HG03575 (cell line): ENCODE data around the gene KCTD1.
A peak's percentile ranks its signal among the peaks of the same experiment; 100 is the strongest.
"Not testable (repeated sequence)": the region's sequence is repeated elsewhere in the genome, so short reads cannot be mapped to it uniquely, and the experiment has no call there.

Experiments used
- ATAC-seq: cut with Tn5 transposase; IDR thresholded peaks from one replicate; pipeline ENCODE4 v1.9.1; 2021; ENCODE audit not compliant: unreplicated experiment, insufficient number of reproducible peaks, low FRiP score; ENCODE audit errors: extremely low read depth

KCTD1 gene

DNA sequence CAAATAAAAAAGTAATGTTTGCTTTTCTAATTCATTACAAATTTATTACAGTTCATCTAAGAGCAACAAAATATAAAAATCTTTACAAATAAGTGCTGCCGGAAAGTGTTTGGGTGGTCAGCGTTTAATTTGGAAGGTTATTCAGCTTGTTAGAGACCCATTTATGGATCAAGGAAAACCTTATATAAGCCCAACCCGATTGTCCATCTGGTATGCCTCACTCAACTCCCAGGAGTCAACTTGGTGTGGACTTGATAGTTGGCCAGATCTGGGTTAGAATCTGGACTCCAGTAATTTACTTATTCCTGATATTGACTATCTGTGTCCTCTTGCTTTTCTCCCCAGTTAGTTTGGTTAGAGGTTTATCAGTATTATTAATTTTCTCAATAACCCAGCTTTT, 106.2 kb downstream of the KCTD1 start:
- ATAC-seq = no peak

DNA sequence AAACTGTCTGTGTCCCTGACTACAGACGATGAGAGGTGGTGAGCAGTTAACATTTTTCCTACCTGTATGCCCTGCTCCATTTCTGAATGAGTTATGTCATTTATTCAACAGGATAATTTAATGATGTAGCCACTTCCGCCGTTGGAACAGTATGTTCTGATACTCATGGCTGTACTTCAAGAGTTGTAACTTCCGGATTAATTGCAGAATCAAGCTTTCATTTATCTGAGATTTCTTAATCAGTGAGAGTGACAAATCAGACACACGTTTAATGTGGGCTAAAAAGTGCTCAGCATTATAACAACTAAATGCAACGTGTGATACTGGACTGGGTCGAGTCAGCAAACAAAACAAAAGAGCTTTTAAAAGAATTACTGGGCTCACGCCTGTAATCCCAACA, 107.7 kb downstream of the KCTD1 start:
- ATAC-seq = no peak

DNA sequence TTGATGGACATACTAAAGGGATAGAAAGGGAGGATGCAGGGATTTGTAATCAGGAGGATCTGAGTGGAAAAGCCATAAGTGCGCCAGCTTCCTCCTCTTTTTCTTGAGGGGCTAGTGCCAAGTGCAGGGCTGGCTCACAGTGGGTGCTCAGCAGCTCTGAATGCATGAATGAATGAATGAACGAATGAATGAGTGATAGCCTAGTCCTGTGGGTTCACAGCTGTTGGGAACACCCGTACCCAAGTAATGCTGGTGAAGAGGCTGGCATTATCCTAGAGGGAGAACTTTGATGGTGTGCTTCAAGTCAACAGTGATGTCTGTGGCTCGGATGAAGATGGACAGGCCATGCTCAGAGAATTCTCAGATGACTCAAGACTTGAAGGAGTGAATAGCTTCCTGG, 108.8 kb downstream of the KCTD1 start:
- ATAC-seq = no peak

DNA sequence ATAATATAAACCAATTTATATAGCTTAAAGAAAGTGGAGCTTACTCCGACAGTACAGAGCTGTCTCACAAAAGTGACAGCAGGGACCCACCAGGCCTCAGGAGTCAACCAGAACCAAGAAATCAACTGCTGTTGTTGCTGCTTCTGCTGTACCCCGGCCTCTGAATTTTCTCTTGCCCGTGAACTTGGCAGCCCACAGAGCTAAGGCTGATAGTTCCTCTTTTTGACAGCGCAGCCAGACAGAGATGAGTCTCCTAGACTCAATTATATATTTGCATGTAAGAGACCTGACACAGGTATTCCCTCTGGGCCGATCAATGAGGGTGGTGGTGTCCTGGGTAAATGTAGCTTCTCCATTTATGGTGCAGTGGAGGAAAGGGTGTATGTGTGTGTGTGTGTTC, 109.4 kb downstream of the KCTD1 start:
- ATAC-seq = peak; percentile 93

DNA sequence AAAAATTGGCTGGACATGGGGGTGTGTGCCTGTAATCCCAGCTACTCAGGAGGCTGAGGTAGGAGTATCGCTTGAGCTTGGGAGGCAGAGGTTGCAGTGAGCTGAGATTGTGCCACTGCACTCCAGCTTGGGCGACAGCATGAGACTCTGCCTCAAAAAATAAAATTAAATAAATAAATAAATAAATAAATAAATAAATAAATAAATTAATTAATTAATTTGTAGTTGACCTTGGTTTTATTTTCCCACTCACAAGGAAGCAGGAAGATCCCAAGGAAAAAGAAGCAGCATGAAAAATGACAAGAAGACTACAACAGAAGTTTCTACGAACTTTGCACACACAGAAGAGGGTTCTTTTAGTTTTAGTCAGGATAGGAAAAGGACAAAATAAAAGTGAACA, 110.7 kb downstream of the KCTD1 start:
- not testable (repeated sequence) for ATAC-seq

GRCh38 chr18:26436176-26437051, 111.9 kb downstream of the KCTD1 start:
- ATAC-seq = no peak

DNA sequence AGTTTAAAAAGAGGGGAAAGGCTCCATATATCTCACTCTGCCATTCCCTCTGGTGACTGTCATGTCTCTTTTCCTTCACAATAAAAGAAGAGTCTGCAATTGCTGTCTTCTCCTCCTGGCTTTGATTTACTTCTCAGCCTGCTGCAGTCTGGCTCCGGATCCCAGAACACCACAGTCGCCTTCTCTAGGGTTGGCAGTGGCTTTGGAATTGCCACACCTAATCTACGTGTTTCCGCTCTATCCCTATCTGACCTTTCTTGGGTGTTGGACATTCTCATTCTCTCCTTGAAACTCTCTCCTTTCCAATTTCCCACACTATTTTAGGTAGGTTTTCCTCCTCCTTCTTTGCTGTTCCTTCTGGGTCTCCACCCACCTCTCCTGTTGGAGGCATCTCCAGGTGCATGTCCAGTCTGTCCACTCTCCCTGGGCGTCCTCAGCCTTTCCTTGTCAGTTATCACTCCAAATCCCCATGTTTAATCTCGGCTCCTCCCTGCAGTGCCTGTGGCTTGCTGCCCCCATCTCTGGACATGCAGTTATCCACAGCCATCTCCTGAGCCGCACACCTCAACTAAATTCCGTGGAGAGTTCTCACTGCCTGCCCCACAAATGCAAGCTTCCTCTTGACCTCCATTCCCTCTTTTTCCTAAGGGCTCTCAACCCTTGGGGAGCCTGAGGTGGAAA, 112.8 kb downstream of the KCTD1 start:
- no peak for ATAC-seq

DNA sequence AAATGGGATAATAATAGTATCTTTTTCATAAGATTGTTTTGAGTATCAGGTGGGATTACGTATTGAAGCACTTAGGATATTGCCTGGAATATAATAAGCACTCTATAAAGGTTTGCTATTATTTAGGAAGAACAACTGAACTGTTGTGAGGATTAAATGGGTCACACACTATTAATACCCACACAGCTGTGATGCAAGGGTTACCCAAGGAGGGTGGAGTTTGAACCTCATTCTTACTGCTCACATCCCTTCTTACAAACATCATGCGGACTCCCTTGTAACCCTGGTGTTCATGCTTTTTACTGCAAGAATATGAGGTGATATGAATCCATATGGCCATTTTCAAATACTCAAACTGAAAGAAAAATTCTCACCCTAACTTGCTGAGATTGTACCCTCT, 113.5 kb downstream of the KCTD1 start:
- ATAC-seq = no peak

- no peak for ATAC-seq
These were observed 115.5 kb downstream of the KCTD1 start for GRCh38 chr18:26432651-26433424.

DNA sequence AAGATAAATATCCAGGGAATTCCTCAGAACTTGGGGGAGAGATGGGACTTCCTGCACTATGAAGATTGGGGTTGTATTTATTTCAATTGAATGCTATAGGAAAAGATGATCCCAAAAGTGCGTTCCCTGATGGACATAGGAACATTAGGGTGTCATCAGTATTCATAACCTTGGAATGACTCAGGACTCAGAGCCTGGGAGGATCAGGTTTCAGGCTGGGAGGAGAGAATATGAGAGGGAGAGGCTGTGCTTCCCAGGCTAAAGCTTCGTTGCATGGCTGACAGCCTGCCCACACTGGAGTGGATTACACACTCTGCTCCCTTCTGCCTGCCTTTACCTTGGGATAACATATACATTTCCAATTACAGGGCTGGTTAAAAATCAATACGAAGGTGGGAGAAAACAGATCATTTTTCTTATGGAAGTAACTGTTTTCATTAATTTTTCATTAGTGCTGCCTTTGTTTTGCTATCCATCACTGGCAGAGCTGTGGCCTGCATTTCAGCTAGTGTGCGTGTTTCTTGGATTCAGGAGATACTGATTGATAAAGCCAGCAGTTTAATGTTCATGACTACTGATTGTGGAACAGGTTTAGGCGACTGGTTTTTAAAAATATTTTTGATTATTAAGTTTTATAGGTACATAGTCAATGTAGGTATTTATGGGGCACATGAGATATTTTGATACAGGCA, 118.7 kb downstream of the KCTD1 start:
- no peak for ATAC-seq

- no peak for ATAC-seq
These were observed 123.2 kb downstream of the KCTD1 start for GRCh38 chr18:26425148-26425531.

DNA sequence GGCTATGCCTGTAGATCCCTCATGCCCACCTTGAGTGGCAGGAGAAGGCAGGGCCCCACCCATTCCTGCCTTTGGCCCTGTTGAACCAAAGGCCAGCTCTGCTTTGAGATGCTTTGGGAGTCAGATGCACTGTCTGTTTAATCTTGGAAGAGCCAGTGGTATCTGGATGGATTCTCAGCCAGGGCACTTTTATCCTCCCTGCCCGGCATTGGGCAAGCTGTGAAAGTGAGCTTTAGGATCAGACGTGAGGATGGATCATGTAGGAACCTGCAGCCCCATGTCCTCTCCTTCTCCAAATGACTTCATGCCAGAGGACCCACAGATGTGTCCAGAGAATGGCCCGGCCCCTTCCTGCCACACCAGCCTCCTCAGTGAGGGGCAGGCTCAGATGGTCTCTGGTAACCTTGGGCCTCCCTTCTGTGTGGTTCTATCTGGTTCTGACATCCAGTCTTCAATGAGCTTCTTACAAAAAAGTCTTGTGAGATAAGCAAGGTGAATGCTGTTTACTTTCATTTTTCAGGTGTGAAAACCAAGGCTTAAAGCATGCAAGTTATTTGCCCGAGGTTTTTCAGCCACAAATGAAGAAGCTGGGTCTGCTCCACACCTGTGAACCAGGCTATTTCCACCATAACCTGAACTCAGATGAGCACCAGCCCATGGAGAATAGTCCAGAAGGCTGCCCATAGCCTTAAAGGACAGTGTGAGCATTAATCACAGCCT, 123.8 kb downstream of the KCTD1 start:
- ATAC-seq = no peak

DNA sequence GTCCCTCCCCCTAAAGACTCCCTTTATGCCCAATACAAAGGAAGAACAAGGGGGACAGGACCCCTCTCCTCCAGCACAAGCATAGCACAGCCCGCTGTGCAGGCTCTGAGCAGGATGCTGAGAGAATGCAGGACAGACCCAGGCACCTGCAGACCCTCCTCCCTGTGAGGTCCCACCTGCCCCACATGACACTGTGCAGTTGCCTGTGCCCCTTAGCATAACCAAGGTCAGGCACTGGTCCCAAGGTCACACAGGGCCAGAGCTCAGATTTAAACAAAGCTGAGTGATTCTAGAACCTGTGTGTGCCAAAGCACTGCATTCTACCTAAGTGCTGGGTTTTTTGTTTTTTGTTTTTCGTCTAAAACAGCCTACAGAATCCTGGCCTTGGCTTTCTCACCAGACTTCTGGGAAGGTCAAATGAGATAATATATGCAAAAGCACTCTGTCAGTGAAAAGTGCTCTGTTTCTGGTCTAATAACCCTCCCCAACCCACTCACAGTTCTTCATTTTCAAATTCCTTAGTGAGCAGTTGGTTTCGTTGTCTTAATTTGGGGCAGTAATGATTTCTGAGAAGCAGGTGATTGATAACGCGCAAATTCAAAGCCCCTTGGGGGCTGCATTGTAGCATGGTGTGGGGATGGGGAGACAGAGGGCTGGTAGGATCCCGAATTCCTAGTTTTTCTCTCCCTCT, 125.7 kb downstream of the KCTD1 start:
- ATAC-seq = no peak

DNA sequence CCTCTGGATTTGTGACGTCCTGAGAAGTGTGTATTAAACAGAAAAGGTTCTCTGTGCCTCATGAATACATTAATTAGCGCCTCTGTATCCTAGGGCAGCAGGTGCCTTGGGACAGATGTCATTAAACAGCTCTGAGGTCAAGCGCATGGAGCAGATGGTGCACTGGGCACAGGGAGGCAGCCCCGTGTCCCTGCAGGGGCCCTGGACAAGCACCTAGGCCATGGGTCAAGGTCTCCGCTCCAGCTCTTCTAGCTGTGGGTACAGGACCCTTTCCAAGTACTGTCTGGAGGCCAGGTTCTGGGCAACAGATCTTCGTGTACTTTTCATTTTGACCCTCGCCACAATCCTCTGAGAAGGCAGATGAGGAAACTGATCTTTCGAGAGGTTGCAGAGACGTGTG, 126.4 kb downstream of the KCTD1 start:
- no peak for ATAC-seq

DNA sequence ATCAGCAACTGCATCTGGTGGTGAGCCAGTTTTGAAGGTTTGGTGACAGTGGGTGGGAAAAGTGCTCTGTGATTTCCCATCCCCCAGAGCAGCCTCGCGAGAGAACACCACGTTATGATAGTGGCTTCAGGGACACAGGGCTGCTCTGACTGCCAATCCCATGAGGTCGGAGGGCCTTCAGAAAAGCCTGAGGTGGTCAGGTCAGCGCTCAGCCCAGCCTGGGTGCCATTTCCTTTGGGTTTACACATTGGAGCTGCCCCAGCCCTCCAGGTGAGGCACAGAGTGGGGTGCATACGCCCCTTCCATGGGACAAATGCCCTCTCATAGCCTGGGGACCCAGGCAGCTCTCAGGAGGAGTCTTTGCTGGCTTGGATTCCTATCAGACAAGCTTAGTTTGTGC, 126.8 kb downstream of the KCTD1 start:
- ATAC-seq = no peak

GRCh38 chr18:26419746-26420145, 128.6 kb downstream of the KCTD1 start:
- ATAC-seq = no peak

DNA sequence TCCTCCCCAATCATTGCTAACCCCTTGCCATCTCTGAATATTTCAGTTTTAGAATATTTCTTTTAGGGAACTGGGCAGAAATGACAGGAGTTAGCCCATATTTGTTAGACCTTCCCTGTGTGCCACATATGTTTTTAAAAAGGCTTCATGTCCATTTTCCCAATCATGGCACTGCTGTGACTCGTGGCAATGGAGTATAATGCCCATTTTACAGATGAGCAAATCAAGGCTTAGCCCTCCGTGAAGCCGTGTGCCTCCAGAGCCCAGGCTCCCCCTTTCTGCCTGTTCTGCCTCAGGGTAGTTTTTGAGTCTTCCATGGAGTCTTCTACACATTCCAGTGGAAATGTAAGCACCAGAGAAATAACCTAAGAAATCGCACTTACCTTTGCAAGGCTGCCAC, 130.1 kb downstream of the KCTD1 start:
- ATAC-seq = no peak

DNA sequence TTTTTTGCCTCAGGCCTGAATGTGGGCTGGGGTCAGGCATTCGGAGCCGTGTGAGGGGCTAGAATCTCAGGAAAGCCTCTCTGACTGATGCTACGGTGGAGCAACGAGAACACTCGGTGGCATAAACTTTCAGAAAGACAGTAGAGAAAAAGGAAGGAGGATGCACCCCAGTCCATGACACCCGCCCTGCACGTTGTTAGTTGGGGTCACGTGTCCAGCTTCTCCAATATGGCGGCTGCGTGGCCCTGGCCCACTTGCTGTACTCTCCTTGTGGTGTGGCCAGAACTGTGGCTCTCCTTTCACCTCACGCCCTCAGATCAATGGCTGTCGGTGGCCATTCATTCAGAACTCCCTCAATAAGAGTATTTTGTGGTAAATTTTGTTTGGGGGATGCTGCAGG, 131.2 kb downstream of the KCTD1 start:
- no peak for ATAC-seq
